ENCODE measurements around the gene AUH.

GRCh38 chr9:91275655-91276054 is 86.1 kb downstream of the AUH start:
- TF ChIP-seq CTCF (conservative IDR thresholded peaks at IDR 0.05 in 1 of 2, IDR thresholded peaks at IDR 0.05 in 1 of 2; ENCODE audit: low read depth in 1 of 2, low read length in 2 of 2): no peak
- no peak for TF ChIP-seq EZH2 (IDR thresholded peaks at IDR 0.05; ENCODE audit: low read length, missing control alignments)

All from fibroblast of lung (primary cell).